ENCODE results near the gene IL11RA. TPM values are rescaled to one million over a fixed set of nuclear protein-coding genes. Genes with fewer than 3 reads are reported as not detected.

The IL11RA gene
- total and polyA plus RNA-seq, 2 experiments from 2014 or later, result 44.1 to 52.3 TPM

GRCh38 chr9:34656992-34657391 is 5.0 kb downstream of the IL11RA start:
- Histone ChIP-seq H3K27me3 (replicated peaks; ENCODE audit: insufficient read depth) (no peaks in the 10 kb centered on the region), H3K79me2 (ENCODE audit: insufficient read depth) (no peaks in the 10 kb centered on the region), H3K4me2 (ENCODE audit: unreplicated experiment) (no peak overlapping the region), H3K4me1 (ENCODE audit: insufficient read depth) (peaks cover 31% of the 10 kb centered on the region), H3K27ac (no peak overlapping the region), H4K20me1 (ENCODE audit: insufficient read depth) (no peaks in the 10 kb centered on the region), H3K4me3 (no peak overlapping the region), H3K9me2 (ENCODE audit: insufficient read depth) (no peaks in the 10 kb centered on the region), H3K36me3 (ENCODE audit: low read depth) (no peaks in the 10 kb centered on the region), H3K9me3 (ENCODE audit: low read depth) (no peaks in the 10 kb centered on the region), H2AFZ (no peak overlapping the region), H3F3A (ENCODE audit: insufficient read depth) (peaks cover 9% of the 10 kb centered on the region; the same call in 1 of the 2 replicates), H3K9ac (no peak overlapping the region)
- TF ChIP-seq EZH2 (IDR thresholded peaks at IDR 0.05; ENCODE audit: insufficient read depth, poor library complexity, severe bottlenecking) (no peak), EZH2phosphoT487 (IDR thresholded peaks at IDR 0.05; ENCODE audit: insufficient read depth, low read depth) (no peak)
- DNase-seq, result no peak
- 81 to 82% methylated on average over 5 of the region's 5 CpGs for WGBS, 2 experiments (ENCODE audit: low coverage in 1 of 2, low lambda C conversion rate in 2 of 2, missing lambda C conversion rate in 2 of 2)
- in situ Hi-C loops (cut with MboI), result no loop called here

DNA sequence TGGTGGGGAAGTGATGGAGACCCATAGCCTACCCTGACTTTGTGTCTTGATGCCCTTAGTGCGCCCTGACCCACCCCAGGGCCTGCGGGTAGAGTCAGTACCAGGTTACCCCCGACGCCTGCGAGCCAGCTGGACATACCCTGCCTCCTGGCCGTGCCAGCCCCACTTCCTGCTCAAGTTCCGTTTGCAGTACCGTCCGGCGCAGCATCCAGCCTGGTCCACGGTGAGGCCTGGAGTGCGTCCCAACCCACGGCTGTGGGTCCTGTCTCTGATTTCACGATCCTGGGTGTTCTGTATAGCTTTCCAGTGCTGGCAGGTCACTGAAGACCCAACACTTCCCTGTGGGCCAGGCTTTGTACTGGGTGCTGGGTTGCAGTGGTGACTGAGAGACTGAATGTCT is 6.5 kb downstream of the IL11RA start:
- in situ Hi-C loops (cut with MboI), result no loop called here
- H3K9me2 ChIP-seq (ENCODE audit: insufficient read depth), result no peaks in the 10 kb centered on the region
- no peak for DNase-seq
- H3K4me1 ChIP-seq (ENCODE audit: insufficient read depth), result peaks cover 17% of the 10 kb centered on the region
- TF ChIP-seq EZH2 (IDR thresholded peaks at IDR 0.05; ENCODE audit: insufficient read depth, poor library complexity, severe bottlenecking), result no peak
- no peak for TF ChIP-seq EZH2phosphoT487 (IDR thresholded peaks at IDR 0.05; ENCODE audit: insufficient read depth, low read depth)
- H3K9ac ChIP-seq, result no peak overlapping the region
- no peaks in the 10 kb centered on the region for H3K79me2 ChIP-seq (ENCODE audit: insufficient read depth)
- WGBS, 2 experiments (ENCODE audit: low coverage in 1 of 2, low lambda C conversion rate in 2 of 2, missing lambda C conversion rate in 2 of 2), result 84 to 87% methylated on average over 14 of the region's 14 CpGs
- no peak overlapping the region for H3K4me3 ChIP-seq
- H3K9me3 ChIP-seq (ENCODE audit: low read depth), result no peaks in the 10 kb centered on the region
- no peaks in the 10 kb centered on the region for H3K36me3 ChIP-seq (ENCODE audit: low read depth)
- H2AFZ ChIP-seq, result no peak overlapping the region
- H3K27me3 ChIP-seq (replicated peaks; ENCODE audit: insufficient read depth), result no peaks in the 10 kb centered on the region
- H3K4me2 ChIP-seq (ENCODE audit: unreplicated experiment), result no peak overlapping the region
- no peaks in the 10 kb centered on the region for H4K20me1 ChIP-seq (ENCODE audit: insufficient read depth)
- no peaks in the 10 kb centered on the region for H3F3A ChIP-seq (ENCODE audit: insufficient read depth)
- H3K27ac ChIP-seq, result no peak overlapping the region

GRCh38 chr9:34659592-34660253 is 7.7 kb downstream of the IL11RA start:
- Histone ChIP-seq H4K20me1 (ENCODE audit: insufficient read depth) (no peaks in the 10 kb centered on the region), H3K4me1 (ENCODE audit: insufficient read depth) (peaks cover 5% of the 10 kb centered on the region), H3F3A (ENCODE audit: insufficient read depth) (peaks cover 11% of the 10 kb centered on the region; the same call in 1 of the 2 replicates), H3K27ac (no peak overlapping the region), H3K4me2 (ENCODE audit: unreplicated experiment) (no peak overlapping the region), H3K9me3 (ENCODE audit: low read depth) (no peaks in the 10 kb centered on the region), H3K9me2 (ENCODE audit: insufficient read depth) (no peaks in the 10 kb centered on the region), H3K79me2 (ENCODE audit: insufficient read depth) (no peaks in the 10 kb centered on the region), H3K36me3 (ENCODE audit: low read depth) (no peaks in the 10 kb centered on the region), H3K27me3 (replicated peaks; ENCODE audit: insufficient read depth) (no peaks in the 10 kb centered on the region), H3K4me3 (no peak overlapping the region), H2AFZ (no peak overlapping the region), H3K9ac (no peak overlapping the region)
- TF ChIP-seq EZH2phosphoT487 (IDR thresholded peaks at IDR 0.05; ENCODE audit: insufficient read depth, low read depth), result no peak
- no peak for TF ChIP-seq EZH2 (IDR thresholded peaks at IDR 0.05; ENCODE audit: insufficient read depth, poor library complexity, severe bottlenecking)
- DNase-seq, result no peak
- WGBS, 2 experiments (ENCODE audit: low coverage in 1 of 2, low lambda C conversion rate in 2 of 2, missing lambda C conversion rate in 2 of 2), result 94 to 95% methylated on average over 8 of the region's 8 CpGs
- in situ Hi-C loops (cut with MboI), result no loop called here

DNA sequence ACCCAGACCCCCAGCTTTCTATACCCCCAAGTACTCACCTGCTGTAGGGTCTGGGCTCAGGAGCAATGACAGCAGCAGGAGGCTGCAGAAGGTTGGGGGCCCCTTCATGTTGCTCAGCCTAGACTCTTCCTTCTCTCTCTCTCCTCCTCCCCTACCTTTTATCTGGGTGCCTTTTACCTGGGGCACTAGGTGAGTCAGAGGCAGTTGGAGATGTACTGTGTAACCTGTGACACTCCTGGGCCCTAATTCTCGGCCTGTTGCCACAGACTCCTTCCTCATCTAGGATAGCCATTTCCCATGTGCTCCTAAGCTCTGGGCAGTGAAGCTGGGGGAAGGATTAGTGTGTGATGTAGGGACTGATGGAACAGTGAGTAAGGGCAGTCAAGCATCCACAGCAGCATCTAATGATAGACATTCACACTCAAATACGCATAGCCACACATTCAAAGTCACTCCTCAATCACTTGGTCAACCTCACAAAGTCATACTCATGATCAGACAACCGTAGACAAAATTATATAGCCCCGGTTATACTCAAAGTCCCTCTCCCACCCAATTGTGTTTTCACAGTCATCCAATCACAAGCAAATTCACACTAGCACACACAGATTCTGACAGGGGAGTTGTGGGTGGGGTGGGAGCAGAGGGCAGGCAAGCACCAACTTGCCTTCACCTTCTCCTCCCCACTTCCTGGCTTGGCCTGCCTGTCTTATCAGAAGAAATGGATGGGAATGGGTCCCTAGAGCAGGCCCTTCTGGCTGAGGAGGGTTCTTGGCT is 10.7 kb downstream of the IL11RA start, which contains the start of gene CCL27:
CCL27 (minus strand) TSS at position 132 of the 777 bp plus-strand sequence; CDS start at position 108, 24 bp downstream.
- H3K27ac ChIP-seq, result no peak within 1 kb of the TSS
- no peak within 1 kb of the TSS for H2AFZ ChIP-seq
- H3F3A ChIP-seq (ENCODE audit: insufficient read depth), result peaks cover 15% of the 10 kb centered on the region; the same call in 1 of the 2 replicates
- peaks cover 18% of the 10 kb centered on the region for H3K79me2 ChIP-seq (ENCODE audit: insufficient read depth)
- H3K27me3 ChIP-seq (replicated peaks; ENCODE audit: insufficient read depth), result no peaks in the 10 kb centered on the region
- no peak for DNase-seq
- in situ Hi-C loops (cut with MboI), result no loop called here
- H3K9me3 ChIP-seq (ENCODE audit: low read depth), result no peaks in the 10 kb centered on the region
- peaks cover 7% of the 10 kb centered on the region; the same call in 1 of the 2 replicates for H3K4me1 ChIP-seq (ENCODE audit: insufficient read depth)
- no peaks in the 10 kb centered on the region for H3K36me3 ChIP-seq (ENCODE audit: low read depth)
- WGBS, 2 experiments (ENCODE audit: low coverage in 1 of 2, low lambda C conversion rate in 2 of 2, missing lambda C conversion rate in 2 of 2), result 71 to 72% methylated on average over 4 of the region's 4 CpGs
- H3K4me2 ChIP-seq (ENCODE audit: unreplicated experiment), result no peak within 1 kb of the TSS
- H4K20me1 ChIP-seq (ENCODE audit: insufficient read depth), result no peaks in the 10 kb centered on the region
- no peak within 1 kb of the TSS for H3K4me3 ChIP-seq
- no peak within 1 kb of the TSS for H3K9ac ChIP-seq
- no peaks in the 10 kb centered on the region for H3K9me2 ChIP-seq (ENCODE audit: insufficient read depth)
- no peak for TF ChIP-seq EZH2 (IDR thresholded peaks at IDR 0.05; ENCODE audit: insufficient read depth, poor library complexity, severe bottlenecking)
- no peak for TF ChIP-seq EZH2phosphoT487 (IDR thresholded peaks at IDR 0.05; ENCODE audit: insufficient read depth, low read depth)
